Fibroblast of pulmonary artery (primary cell): Measurements from ENCODE around the gene KCNH2.

Experiments
- DNase-seq: peaks from one replicate; pipeline ENCODE4 v3.0.0-alpha.2; 2010; ENCODE audit warnings: low read depth
- H3K4me3 ChIP-seq: replicated peaks from 2 replicates; pipeline ENCODE4 v1.5.1; 2011; ENCODE audit warnings: low read depth, mild to moderate bottlenecking, control low read depth, low read length, moderate library complexity
- CTCF ChIP-seq: IDR thresholded peaks from 2 replicates; pipeline ENCODE4 v1.5.1; 2011; ENCODE audit warnings: mild to moderate bottlenecking, control low read depth, low read length, inconsistent platforms; ENCODE audit errors: missing control alignments

KCNH2 gene

DNA sequence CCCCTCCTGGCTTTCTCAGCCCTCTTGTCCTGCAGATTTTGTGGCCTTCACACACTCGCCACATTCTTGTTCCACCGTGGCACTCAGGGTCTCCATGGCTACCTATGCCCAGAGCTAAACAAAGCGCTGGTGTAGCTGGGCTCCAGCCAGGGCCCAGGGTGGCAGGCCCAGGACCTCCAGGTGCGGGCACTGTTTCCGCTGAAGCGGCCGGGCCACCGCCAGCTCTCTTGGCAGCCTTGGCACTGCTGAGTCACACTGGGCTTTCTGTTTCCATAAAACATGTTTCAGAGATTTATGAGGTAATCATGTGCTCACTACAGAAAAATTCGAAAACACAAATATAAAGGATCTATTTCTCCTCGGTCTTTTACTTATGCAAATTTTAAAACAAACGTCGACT, 74.5 kb downstream of the KCNH2 start:
- peak; percentile 4 for DNase-seq

GRCh38 chr7:150902078-150903033, 75.8 kb downstream of the KCNH2 start:
- TF ChIP-seq CTCF = no peak
- no peak overlapping the region for H3K4me3 ChIP-seq
- DNase-seq = no peak

More for the DNA sequence above, 74.5 kb downstream of the KCNH2 start:
- no peak overlapping the region for H3K4me3 ChIP-seq
- TF ChIP-seq CTCF = no peak

DNA sequence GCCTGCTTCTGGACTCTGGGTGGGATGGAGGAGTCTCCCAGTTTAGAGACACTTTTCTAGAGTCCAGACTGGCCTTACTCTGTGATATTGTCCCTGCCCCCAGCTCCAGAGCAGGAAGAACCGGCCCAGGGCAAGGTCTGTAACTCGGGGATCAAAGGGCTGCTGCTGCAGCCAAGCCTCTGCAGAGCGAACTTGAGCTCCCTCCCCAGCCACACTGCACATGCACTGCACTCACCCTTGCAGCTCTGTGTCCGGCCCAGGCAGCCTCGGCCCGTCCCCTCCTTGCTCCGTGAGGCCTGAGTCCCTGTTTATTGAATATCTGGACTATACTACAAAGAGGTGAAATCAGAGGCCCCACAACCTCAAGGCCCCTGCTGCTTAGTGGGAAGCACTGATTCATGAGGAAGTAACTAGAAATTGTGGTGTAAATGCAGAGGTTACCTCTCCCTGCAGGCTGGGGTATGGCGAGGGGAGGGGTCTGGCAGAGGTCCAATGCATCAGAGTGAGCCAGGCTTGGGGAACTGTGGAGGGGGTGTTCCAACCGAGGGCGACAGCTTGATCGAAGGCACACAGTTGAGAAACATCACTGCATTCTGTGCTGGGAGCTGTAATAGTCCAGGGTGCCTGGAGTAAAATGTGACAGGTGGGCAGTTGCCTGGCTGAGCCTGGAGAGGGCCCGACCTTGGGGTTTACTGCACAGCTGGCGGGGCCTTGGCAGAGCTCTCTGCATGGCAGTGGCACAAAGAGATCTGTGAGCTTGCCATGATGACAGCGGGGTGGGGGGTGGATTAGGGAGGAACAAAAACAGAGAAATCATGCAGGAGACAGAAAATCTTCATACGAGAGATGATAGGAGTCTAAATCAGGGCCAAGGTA, 76.7 kb downstream of the KCNH2 start:
- no peak for TF ChIP-seq CTCF
- no peak overlapping the region for H3K4me3 ChIP-seq
- DNase-seq = no peak

DNA sequence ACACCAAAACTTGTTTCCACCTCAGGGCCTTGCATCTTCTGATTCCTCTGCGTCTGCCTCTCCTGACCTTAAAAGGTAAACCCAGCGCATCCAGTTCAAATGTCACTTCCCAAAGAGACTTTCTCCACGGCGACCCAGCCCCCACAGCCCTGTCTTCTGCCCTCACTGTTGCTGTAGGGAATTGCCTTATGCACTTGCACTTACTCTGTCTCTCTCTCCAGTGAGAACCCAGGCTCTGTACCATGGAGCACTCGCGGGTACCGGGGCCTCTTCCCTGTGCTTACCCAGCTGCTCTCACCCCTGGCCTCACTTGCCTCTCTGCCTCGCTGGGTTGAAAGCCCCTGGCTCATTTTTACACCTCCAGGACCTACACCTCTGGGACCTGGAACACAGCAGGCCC, 77.4 kb downstream of the KCNH2 start:
- DNase-seq = no peak
- no peak for TF ChIP-seq CTCF
- H3K4me3 ChIP-seq = no peak overlapping the region

GRCh38 chr7:150898475-150899011, 79.6 kb downstream of the KCNH2 start:
- peak; percentile 86 for TF ChIP-seq CTCF

GRCh38 chr7:150897502-150898474, 80.3 kb downstream of the KCNH2 start:
- DNase-seq = no peak
- TF ChIP-seq CTCF = no peak
- no peak overlapping the region for H3K4me3 ChIP-seq

More at GRCh38 chr7:150898475-150899011, 79.6 kb downstream of the KCNH2 start:
- H3K4me3 ChIP-seq = no peak overlapping the region
- peak; percentile 71 for DNase-seq
